Osteoblast (primary cell): Measurements from ENCODE around the gene TDRKH. TPM values are rescaled to one million over a fixed set of nuclear protein-coding genes. Genes with fewer than 3 reads are reported as not detected.

Source experiments
- DNase-seq: peaks from one replicate; pipeline ENCODE4 v3.0.0; 2011; ENCODE audit warnings: low spot score, mixed read lengths; ENCODE audit not compliant: insufficient read length; ENCODE audit errors: missing footprints
- H2AFZ ChIP-seq: 2 replicates; pipeline ENCODE4 v1.6.0; 2011; ENCODE audit warnings: mild to moderate bottlenecking, low read length
- H3K27ac ChIP-seq: 2 replicates; pipeline ENCODE4 v1.5.1; 2011; ENCODE audit warnings: mild to moderate bottlenecking, low read depth, low read length, moderate library complexity
- H3K27me3 ChIP-seq: 2 replicates; pipeline ENCODE4 v1.6.0; 2012; ENCODE audit warnings: mild to moderate bottlenecking, control low read depth, inconsistent platforms, low read length, moderate library complexity; ENCODE audit not compliant: insufficient read depth
- H3K36me3 ChIP-seq: 2 replicates; pipeline ENCODE4 v1.5.1; 2011; ENCODE audit warnings: mild to moderate bottlenecking, low read length, control low read depth, moderate library complexity; ENCODE audit not compliant: insufficient read depth
- H3K4me1 ChIP-seq: 2 replicates; pipeline ENCODE4 v1.5.1; 2011; ENCODE audit warnings: mild to moderate bottlenecking, low read length, control low read depth, moderate library complexity; ENCODE audit not compliant: insufficient read depth
- H3K4me2 ChIP-seq: 2 replicates; pipeline ENCODE4 v1.6.0; 2011; ENCODE audit warnings: mild to moderate bottlenecking, low read length; ENCODE audit not compliant: insufficient read depth
- H3K4me3 ChIP-seq: fragments of 200-600 bp; sonication (generic); 3 replicates; pipeline ENCODE4 v1.5.1; 2012; ENCODE audit warnings: mild to moderate bottlenecking, low read length, inconsistent platforms; ENCODE audit not compliant: insufficient read depth
- H3K79me2 ChIP-seq: 2 replicates; pipeline ENCODE4 v1.6.0; 2012; ENCODE audit warnings: mild to moderate bottlenecking, low read length, control low read depth, inconsistent platforms; ENCODE audit not compliant: insufficient read depth
- H3K9me3 ChIP-seq: 2 replicates; pipeline ENCODE4 v1.5.1; 2011; ENCODE audit warnings: low read depth, low read length, control low read depth
- H4K20me1 ChIP-seq: 2 replicates; pipeline ENCODE4 v1.6.0; 2012; ENCODE audit warnings: mild to moderate bottlenecking, low read length, control low read depth; ENCODE audit not compliant: insufficient read depth
- CTCF ChIP-seq: IDR thresholded peaks from 2 replicates; pipeline ENCODE4 v1.5.1; 2011; ENCODE audit warnings: mild to moderate bottlenecking, low read depth, low read length, moderate library complexity; ENCODE audit errors: extremely low read depth
- total RNA-seq: library from RNA; depleted of rRNA; stranded (reverse); fragments of >200 nt; gene quantifications from 2 replicates; pipeline ENCODE4 v1.2.3, GENCODE V29; 2012

TDRKH gene
- total RNA-seq, 1 donor = 1.1 TPM

GRCh38 chr1:151831256-151831591 is 40.9 kb upstream of the TDRKH start:
- H3K4me2 ChIP-seq = no peak overlapping the region
- no peaks in the 10 kb centered on the region for H3K79me2 ChIP-seq
- no peak overlapping the region for H2AFZ ChIP-seq
- H4K20me1 ChIP-seq = no peaks in the 10 kb centered on the region
- no peak for TF ChIP-seq CTCF
- H3K4me1 ChIP-seq = no peaks in the 10 kb centered on the region
- H3K27ac ChIP-seq = no peak overlapping the region
- H3K27me3 ChIP-seq = peaks cover 14% of the 10 kb centered on the region
- no peaks in the 10 kb centered on the region for H3K9me3 ChIP-seq
- no peaks in the 10 kb centered on the region for H3K36me3 ChIP-seq
- no peak overlapping the region for H3K4me3 ChIP-seq
- DNase-seq = no peak

- no peak for DNase-seq
- Histone ChIP-seq H3K27ac (no peak overlapping the region), H4K20me1 (no peaks in the 10 kb centered on the region), H3K79me2 (no peaks in the 10 kb centered on the region), H3K9me3 (no peaks in the 10 kb centered on the region), H3K4me3 (no peak overlapping the region), H3K4me1 (no peaks in the 10 kb centered on the region), H3K36me3 (no peaks in the 10 kb centered on the region), H3K27me3 (peaks cover 8% of the 10 kb centered on the region), H2AFZ (no peak overlapping the region), H3K4me2 (no peak overlapping the region)
- TF ChIP-seq CTCF = no peak
Measured at GRCh38 chr1:151830055-151830454, 39.8 kb upstream of the TDRKH start.

GRCh38 chr1:151829352-151830046 is 39.2 kb upstream of the TDRKH start:
- no peaks in the 10 kb centered on the region for H3K9me3 ChIP-seq
- no peak overlapping the region for H3K4me3 ChIP-seq
- DNase-seq = no peak
- no peaks in the 10 kb centered on the region for H3K36me3 ChIP-seq
- H3K27me3 ChIP-seq = peaks cover 10% of the 10 kb centered on the region
- H3K79me2 ChIP-seq = no peaks in the 10 kb centered on the region
- TF ChIP-seq CTCF = no peak
- H3K27ac ChIP-seq = no peak overlapping the region
- H3K4me2 ChIP-seq = no peak overlapping the region
- no peaks in the 10 kb centered on the region for H4K20me1 ChIP-seq
- no peaks in the 10 kb centered on the region for H3K4me1 ChIP-seq
- H2AFZ ChIP-seq = no peak overlapping the region

GRCh38 chr1:151828921-151829320 is 38.6 kb upstream of the TDRKH start:
- Histone ChIP-seq H3K4me1 (no peaks in the 10 kb centered on the region), H3K27me3 (peaks cover 13% of the 10 kb centered on the region), H2AFZ (no peak overlapping the region), H3K79me2 (no peaks in the 10 kb centered on the region), H3K27ac (no peak overlapping the region), H4K20me1 (no peaks in the 10 kb centered on the region), H3K9me3 (no peaks in the 10 kb centered on the region), H3K4me3 (no peak overlapping the region), H3K36me3 (no peaks in the 10 kb centered on the region), H3K4me2 (no peak overlapping the region)
- no peak for TF ChIP-seq CTCF
- peak; percentile 91 for DNase-seq
